Activated T-helper 9 cell treated with anti-CD3 and anti-CD28 coated beads, Interleukin-2, amount 50 U/mL, for 16 hours (primary cell): ENCODE measurements around the gene CIAPIN1.

Experiments used
- DNase-seq: peaks from one replicate; pipeline ENCODE4 v3.0.0-alpha.2; 2020; ENCODE audit warnings: low read depth

The CIAPIN1 gene

DNA sequence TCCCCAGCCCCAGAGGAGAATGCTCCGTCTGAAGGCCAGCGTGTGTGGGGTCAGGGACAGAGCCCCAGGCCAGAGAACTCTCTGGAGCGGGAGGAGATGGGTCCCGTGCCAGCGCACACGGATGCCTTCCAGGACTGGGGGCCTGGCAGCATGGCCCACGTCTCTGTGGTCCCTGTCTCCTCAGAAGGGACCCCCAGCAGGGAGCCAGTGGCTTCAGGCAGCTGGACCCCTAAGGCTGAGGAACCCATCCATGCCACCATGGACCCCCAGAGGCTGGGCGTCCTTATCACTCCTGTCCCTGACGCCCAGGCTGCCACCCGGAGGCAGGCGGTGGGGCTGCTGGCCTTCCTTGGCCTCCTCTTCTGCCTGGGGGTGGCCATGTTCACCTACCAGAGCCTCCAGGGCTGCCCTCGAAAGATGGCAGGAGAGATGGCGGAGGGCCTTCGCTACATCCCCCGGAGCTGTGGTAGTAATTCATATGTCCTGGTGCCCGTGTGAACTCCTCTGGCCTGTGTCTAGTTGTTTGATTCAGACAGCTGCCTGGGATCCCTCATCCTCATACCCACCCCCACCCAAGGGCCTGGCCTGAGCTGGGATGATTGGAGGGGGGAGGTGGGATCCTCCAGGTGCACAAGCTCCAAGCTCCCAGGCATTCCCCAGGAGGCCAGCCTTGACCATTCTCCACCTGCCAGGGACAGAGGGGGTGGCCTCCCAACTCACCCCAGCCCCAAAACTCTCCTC is 64.5 kb downstream of the CIAPIN1 start:
- no peak for DNase-seq

DNA sequence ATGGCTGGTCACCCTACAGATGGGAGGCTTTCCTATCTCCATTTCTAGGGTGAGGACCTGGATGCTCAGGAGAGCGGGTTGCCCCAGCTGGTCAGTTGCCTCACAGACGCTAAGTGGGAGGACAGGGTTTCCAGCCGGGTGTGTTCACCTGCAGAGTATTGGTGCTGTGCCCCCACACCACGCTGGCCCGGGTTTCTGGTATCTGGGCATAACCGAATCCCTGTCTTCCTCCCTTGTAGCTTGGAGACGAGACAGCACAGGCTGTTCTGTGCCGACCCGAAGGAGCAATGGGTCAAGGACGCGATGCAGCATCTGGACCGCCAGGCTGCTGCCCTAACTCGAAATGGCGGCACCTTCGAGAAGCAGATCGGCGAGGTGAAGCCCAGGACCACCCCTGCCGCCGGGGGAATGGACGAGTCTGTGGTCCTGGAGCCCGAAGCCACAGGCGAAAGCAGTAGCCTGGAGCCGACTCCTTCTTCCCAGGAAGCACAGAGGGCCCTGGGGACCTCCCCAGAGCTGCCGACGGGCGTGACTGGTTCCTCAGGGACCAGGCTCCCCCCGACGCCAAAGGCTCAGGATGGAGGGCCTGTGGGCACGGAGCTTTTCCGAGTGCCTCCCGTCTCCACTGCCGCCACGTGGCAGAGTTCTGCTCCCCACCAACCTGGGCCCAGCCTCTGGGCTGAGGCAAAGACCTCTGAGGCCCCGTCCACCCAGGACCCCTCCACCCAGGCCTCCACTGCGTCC is 65.2 kb downstream of the CIAPIN1 start:
- no peak for DNase-seq

DNA sequence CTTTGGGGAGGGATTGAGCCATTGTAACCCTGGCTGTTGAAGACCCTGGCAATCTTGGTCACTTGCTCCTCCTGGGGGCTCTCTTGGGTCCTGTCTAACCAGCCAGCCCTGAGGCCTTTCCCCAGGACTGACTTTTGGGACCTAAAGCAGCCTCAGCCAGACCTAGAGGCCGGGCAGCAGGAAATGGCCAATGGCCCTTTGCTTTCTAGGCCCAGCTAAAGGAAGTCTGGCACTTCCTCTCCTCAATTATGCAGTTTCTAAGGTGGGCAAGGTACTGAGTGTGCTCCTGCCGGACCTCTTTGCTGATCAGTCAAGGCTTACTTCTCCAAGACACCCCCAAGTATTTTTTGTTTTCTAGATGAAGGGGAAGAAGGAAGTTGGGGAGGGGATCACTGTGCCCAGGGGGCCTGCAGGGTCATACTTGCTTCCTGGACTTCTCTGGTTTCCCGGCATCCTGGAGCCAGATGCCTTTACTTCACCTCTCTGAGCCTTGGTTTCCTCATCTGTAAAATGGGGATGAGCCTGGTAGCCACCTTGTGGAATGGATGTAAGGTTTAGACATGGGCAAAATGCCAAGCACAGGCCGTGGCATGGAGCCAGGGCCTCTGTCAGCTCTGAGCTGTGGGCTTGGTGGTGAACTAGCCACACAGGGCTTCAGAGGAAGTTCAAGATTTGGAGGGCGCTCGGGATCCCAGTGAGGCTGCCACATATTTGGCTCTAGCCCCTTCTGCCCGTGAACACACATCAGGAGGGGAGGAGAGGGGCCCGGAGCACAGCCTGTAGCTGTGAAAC is 66.3 kb downstream of the CIAPIN1 start:
- DNase-seq: no peak

DNA sequence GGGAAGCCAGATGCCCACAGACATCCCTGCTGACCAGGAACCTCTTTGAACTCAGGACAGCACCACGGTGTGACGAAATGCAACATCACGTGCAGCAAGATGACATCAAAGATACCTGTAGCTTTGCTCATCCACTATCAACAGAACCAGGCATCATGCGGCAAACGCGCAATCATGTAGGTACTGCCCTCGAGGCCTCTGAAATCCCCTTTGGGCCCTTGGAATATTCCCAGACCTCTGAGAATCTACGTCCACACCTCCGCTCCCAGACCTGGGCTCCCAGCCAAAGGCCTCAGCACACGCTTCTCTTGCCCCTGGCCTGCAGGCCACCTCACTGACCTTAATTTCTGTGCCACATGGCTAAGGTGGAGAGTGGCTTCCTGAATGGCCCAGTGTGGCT is 67.6 kb downstream of the CIAPIN1 start:
- no peak for DNase-seq
